GM12873 (cell line): ENCODE measurements around the gene GUCY1A1.

Experiments
- TF ChIP-seq, protein P1 (sequence below): IDR thresholded peaks from 2 replicates; pipeline ENCODE4 v1.5.1; 2012; ENCODE audit warnings: low read depth, mild to moderate bottlenecking, moderate library complexity, low read length, control low read depth; ENCODE audit not compliant: insufficient read depth; ENCODE audit errors: missing control alignments

Gene GUCY1A1

DNA sequence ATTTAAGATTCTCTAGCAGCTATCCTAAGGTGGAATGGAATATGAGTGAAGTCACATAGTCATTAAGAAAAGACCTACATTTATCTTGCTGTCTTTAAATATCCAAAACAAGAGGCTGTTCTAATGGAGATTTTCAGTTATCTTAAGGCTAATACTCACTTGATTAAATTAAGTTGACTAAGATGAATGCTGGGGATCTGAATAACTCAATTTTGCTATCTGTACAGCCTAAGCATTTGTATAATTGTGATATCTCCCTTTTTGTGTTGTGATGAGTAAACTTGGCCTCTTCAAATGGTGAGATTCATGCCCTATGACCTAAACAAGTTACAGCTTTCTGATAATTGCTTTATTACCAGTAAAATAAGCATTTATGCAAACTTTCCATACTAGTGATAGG lies 13.6 kb upstream of the GUCY1A1 start:
- TF ChIP-seq, protein P1, sequence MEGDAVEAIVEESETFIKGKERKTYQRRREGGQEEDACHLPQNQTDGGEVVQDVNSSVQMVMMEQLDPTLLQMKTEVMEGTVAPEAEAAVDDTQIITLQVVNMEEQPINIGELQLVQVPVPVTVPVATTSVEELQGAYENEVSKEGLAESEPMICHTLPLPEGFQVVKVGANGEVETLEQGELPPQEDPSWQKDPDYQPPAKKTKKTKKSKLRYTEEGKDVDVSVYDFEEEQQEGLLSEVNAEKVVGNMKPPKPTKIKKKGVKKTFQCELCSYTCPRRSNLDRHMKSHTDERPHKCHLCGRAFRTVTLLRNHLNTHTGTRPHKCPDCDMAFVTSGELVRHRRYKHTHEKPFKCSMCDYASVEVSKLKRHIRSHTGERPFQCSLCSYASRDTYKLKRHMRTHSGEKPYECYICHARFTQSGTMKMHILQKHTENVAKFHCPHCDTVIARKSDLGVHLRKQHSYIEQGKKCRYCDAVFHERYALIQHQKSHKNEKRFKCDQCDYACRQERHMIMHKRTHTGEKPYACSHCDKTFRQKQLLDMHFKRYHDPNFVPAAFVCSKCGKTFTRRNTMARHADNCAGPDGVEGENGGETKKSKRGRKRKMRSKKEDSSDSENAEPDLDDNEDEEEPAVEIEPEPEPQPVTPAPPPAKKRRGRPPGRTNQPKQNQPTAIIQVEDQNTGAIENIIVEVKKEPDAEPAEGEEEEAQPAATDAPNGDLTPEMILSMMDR: no peak

DNA sequence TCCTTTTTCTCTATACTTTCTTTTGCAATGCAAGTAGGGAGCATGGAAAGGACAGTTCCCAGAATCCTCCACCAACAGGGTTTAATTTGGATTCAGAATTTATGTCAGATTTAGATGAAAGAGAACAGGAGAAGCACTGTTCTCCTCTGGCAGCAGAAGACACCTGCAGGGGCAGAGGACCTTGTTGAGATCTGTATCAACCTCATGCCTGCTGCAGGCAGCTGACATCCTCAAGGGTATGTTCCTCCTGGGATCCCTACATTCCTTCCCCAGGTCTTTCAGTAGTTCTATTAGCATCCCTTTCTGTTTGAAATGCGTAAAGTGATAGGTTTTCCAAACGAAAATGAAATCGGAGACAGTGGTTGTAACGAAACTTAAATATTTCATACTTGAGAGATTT lies 10.6 kb upstream of the GUCY1A1 start:
- TF ChIP-seq, protein P1: no peak

DNA sequence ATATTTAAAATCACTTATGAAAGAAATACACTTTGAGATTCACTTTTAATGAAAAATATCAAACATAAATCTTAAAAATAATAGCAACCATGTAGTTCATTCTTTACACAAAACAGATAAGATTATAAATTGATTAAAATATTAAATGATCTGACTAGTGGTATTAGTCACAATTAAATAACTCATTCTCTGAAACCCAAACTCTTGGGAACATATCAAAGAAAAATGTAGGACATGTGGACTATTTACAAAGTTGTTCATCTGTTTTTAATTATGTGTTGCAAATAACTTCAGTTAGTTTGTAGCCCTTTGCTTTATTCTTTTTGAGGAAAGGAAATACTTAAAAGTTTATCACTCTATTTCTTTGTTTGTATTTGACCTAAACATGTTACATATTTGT lies 9.5 kb upstream of the GUCY1A1 start:
- TF ChIP-seq, protein P1: no peak

DNA sequence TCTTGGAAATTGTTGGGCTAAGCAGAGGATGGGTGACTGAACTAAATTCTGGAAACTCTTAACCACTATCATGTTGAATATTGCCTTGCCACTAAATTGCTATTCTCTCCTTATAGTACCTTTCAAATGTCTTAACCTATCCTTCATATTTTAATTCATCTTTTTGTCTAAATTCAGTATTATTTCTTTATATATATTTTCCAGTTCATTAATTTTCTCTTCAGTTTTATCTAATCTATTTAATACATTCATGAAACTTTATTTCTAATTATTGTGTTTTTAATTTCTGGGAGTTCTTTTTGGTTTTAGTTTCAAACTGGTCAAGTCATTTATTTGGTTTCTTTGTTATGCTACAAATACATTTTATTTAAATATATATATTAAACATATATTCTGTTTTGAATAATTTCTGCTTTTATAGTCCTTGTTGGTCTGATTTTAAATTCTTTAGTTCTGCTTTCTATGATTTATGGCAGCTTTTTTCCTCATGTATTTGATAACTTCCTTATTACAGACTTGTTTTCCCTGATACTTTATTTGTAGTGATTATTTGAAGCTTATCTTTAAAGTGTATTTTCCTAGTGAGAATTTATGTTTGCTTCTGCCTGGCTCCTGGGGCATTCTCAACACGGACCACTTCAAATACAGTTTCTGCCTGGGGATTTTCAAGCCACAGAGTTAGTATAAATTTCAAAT lies 8.5 kb upstream of the GUCY1A1 start:
- TF ChIP-seq, protein P1: no peak

DNA sequence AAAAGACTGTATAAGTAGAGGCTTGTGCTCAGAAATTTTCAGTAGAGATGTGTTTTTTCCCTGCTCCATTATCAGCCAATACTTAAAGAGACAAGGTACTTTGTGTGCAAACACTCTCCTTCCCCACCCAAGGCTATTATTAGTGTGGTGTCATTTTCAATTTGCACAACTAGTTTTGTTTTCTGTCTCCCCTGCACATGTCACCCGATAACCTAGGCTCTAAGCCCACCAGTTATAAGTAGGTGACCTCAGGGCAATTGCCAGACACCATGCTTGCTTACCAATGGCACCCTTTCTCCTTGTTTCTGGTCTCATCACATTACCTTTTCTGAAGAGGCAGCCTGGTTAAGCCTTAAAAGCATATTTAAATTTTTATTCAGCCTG lies 8.0 kb upstream of the GUCY1A1 start:
- TF ChIP-seq, protein P1: no peak

DNA sequence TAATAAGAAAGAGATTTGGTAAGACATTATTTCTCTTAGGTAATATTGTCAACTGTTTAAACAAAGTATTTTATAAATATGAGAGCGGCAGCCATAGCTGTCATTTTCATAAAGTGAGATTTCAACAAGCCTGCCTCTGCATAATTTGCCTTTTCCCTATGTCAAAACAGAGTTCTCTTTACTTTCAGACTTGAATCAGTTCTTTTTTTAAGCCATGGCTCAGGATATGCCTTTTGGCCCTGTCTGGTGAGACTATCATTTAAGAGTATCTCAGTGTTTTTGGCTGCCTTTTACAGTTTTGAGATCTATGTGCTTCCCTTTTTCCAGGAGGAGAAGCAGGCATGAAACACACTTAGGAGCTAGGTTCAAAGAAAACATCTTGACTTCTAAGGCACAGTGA lies 7.5 kb upstream of the GUCY1A1 start:
- TF ChIP-seq, protein P1: no peak

DNA sequence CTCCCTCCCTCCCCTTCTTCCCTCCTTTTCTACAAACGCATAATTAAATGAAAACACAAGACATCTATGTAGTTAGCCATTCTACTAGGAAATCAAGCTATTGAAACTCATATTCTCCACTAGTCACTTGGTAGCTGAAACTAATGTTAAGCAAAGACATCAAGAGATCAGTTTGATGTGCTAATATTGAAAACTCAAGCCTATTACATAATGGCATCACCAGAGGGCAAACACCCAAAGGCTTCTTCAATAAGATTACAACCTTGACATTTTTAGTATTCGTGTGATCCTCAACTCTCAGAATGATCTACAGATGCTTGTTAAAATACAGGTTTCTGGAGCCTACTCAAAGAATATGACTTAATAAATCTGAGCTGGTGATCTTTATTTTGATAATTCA lies 6.2 kb upstream of the GUCY1A1 start:
- TF ChIP-seq, protein P1: no peak

DNA sequence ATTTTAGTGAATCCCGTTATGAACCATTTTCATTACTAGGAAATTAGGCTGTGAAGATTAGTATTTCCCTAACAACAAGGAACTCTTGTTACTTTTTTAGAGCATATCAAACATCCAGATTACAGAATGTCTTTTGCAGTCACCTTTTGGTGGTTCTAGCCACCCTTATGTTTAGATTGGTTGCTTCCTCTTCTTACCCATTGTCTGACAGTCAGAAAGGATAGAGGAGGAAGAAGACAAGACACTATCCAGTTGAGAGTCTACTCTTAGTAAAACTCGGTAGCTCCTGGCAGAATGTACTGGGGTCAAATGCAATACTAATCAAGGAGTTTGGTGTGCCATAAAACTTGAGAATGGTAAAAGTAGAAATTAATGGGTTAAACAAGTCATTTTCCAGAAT lies 1.6 kb upstream of the GUCY1A1 start:
- TF ChIP-seq, protein P1: no peak
